Ishikawa (cell line): ENCODE data around the gene COMT.
A peak's percentile ranks its signal among the peaks of the same experiment; 100 is the strongest.

Experiments used
- CEBPB ChIP-seq: IDR thresholded peaks from 2 replicates; pipeline ENCODE4 v1.6.1; 2012
- CREB1 ChIP-seq: IDR thresholded peaks from 2 replicates; pipeline ENCODE4 v1.6.1; 2012; ENCODE audit warnings: low read depth
- EGR1 ChIP-seq: IDR thresholded peaks from 2 replicates; pipeline ENCODE4 v1.6.1; 2012
- EP300 ChIP-seq: IDR thresholded peaks from 2 replicates; pipeline ENCODE4 v1.6.1; 2012; ENCODE audit warnings: borderline replicate concordance
- FOXM1 ChIP-seq: IDR thresholded peaks from 2 replicates; pipeline ENCODE4 v1.6.1; 2012; ENCODE audit warnings: low read depth, borderline replicate concordance
- NFIC ChIP-seq: IDR thresholded peaks from 2 replicates; pipeline ENCODE4 v1.6.1; 2012
- RAD21 ChIP-seq: IDR thresholded peaks from 2 replicates; pipeline ENCODE4 v1.6.1; 2012; ENCODE audit warnings: low read depth
- REST ChIP-seq: IDR thresholded peaks from 2 replicates; pipeline ENCODE4 v1.6.1; 2012; ENCODE audit warnings: low read depth, mild to moderate bottlenecking
- TAF1 ChIP-seq: IDR thresholded peaks from 2 replicates; pipeline ENCODE4 v1.6.1; 2012; ENCODE audit warnings: low read depth, mild to moderate bottlenecking
- TCF12 ChIP-seq: IDR thresholded peaks from 2 replicates; pipeline ENCODE4 v1.6.1; 2012; ENCODE audit warnings: low read depth
- TEAD4 ChIP-seq: IDR thresholded peaks from 2 replicates; pipeline ENCODE4 v1.6.1; 2012
- USF1 ChIP-seq: IDR thresholded peaks from 2 replicates; pipeline ENCODE4 v1.6.1; 2012
- YY1 ChIP-seq: IDR thresholded peaks from 2 replicates; pipeline ENCODE4 v1.6.1; 2012; ENCODE audit warnings: low read depth
- ZBTB7A ChIP-seq: IDR thresholded peaks from 2 replicates; pipeline ENCODE4 v1.6.1; 2012; ENCODE audit warnings: low read depth
- TF ChIP-seq, protein P1 (sequence below): IDR thresholded peaks from 2 replicates; pipeline ENCODE4 v1.6.1; 2012

COMT gene

GRCh38 chr22:19937616-19938473 is 3.7 kb upstream of the COMT start:
- no peak for TF ChIP-seq CEBPB
- TF ChIP-seq ZBTB7A, result no peak
- TF ChIP-seq FOXM1, result no peak

DNA sequence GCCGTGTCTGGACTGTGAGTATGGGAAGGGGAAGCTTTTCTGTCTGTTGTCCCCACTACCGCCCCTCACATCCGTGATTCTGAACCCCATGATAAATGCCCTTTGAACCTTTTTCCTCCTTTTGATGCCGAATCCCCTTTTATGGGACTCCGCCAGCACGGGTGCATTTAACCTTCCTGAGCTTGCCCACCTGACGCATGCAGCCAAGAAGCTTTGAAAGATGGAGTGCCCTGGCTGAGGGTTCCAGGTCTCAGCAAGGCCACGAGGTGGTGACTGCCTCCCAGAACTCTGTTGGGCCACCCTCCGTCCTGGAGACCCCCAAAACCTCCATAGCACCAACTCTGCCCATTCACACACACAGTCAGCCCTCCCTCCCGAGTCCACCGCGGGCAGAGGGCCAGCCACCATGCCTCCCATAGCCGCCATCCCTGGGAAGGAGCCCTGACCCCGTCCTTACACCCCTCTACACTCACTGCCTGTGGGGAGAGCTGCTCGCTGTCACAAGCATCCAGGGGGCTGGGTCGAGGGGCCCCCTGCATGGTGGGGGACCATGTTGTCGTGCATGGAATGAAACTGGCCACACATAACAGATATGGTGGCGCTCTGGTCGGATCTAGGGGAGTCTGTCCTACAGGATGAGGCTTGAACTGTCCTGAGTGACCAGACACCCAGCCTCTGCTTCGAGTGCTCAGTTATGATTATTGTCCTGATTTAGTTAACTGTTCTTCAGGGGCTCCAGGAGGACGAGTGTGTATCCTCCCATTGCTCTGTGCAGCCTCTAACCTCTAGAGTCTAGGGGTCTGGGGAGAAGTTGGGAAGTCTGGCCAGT is 822 bp upstream of the COMT start:
- TF ChIP-seq EP300, result no peak
- TF ChIP-seq, protein P1, sequence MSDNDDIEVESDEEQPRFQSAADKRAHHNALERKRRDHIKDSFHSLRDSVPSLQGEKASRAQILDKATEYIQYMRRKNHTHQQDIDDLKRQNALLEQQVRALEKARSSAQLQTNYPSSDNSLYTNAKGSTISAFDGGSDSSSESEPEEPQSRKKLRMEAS, result no peak
- TF ChIP-seq CEBPB, result no peak
- no peak for TF ChIP-seq ZBTB7A
- TF ChIP-seq CREB1, result no peak
- TF ChIP-seq TEAD4, result no peak
- no peak for TF ChIP-seq TAF1
- TF ChIP-seq FOXM1, result no peak
- TF ChIP-seq RAD21, result no peak
- TF ChIP-seq TCF12, result no peak
- TF ChIP-seq REST, result no peak
- no peak for TF ChIP-seq YY1
- no peak for TF ChIP-seq USF1
- no peak for TF ChIP-seq NFIC

DNA sequence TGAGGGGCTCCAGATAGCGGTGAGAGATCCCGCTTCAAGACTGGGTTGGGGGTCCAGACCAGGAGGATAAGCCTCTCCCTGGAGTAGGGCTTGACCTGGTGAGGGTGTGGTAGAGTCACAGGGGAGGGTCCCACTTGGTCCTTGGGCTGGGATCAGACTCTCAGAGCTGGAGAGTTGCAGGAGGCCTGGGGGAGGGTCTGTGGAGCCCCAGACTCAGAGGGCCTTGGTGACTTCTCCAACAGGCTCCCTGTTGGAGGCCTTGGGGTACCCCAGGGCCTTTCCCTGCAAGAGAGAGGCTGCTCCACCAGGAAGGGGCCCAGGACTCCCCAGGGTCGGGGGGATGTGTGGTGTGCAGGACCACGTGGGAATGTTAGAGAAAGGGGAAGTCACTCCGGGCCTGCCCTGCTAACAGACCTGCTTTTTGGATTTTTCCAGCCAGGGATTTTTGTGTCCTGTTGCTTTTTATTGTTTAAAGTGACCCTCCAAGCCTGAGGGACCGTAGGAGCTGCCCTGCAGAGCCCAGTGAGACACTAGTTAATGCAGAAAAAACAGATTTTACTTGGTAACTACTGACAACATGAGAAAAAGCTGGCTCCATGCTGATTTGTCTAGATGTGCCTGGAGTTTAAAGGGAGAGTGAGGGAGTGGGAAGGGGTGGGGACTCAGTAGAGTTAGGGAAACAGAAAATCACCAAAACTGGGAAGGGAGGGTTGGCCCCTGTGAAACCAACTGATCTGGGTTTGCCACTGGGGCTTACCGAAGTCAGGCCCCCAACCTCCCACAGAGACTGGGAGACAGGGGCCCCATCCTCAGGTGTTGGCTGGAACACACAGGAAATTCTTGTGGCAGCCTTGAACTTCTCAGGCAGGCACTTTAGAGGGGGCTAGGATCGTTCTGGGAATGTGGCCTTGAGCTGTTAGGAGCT is 847 bp downstream of the COMT start:
- TF ChIP-seq NFIC (no peak), YY1 (no peak), USF1 (no peak), TAF1 (no peak), CEBPB (no peak), TCF12 (no peak), EP300 (no peak), ZBTB7A (peak; percentile 45; the same call in 1 of the 2 replicates), TEAD4 (no peak), EGR1 (no peak), REST (no peak), FOXM1 (no peak), CREB1 (no peak), RAD21 (no peak)
- TF ChIP-seq, protein P1, result peak; percentile 64; the same call in 1 of the 2 replicates

GRCh38 chr22:19943082-19944026 is 1.8 kb downstream of the COMT start:
- 0 out of 2 replicates have a peak, but pooled peaks have one; percentile 8 for TF ChIP-seq CEBPB
- TF ChIP-seq CREB1, result no peak
- no peak for TF ChIP-seq TAF1
